ENCODE results near the gene MLF2. TPM values are rescaled to one million over a fixed set of nuclear protein-coding genes. Genes with fewer than 3 reads are reported as not detected.
A peak's percentile ranks its signal among the peaks of the same experiment; 100 is the strongest.

Gene MLF2
- total and polyA plus RNA-seq, 2 of the 13 experiments (the other 11 are each of a cell fraction or from before 2014, with no cell fraction given): 88.1 to 167 TPM

DNA sequence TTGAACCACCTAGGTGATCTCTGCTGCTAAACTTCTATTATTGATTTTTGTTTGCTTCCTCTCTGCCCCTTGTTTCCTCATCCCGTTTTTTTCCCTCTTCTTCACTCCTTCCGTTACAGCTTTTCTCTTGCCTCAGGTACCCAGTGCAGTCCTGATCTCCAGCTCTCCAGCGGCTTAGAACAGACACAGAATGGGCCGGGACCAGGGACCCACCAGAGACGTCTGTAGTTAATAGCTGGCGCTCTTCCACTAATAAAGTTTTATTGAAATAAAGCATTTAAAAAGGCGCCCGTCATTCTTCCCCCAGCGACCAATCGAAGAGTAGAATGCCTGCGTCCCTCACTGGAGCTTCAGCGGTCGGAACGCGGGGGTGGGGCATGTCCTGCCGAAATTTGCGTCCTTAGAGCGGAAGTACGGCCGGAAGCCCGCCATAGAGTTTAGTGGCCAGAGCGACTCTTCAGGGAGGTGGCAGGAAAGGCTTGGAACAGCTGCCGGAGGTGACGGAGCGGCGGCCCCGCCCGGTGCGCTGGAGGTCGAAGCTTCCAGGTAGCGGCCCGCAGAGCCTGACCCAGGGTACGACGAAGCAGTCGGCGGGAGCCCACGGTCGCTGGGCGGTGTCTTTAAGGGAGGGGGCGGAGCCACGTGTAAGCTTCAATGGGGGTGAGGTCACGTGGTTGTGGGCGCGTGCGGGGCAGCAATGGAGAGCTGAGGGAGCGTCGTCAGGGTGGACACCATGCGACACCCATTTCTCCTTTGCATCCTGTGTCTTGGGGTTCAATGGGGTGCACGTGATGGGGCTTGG, 29.1 kb downstream of the MLF2 start, which contains the start of gene COPS7A (continued):
- TF ChIP-seq, protein P1, sequence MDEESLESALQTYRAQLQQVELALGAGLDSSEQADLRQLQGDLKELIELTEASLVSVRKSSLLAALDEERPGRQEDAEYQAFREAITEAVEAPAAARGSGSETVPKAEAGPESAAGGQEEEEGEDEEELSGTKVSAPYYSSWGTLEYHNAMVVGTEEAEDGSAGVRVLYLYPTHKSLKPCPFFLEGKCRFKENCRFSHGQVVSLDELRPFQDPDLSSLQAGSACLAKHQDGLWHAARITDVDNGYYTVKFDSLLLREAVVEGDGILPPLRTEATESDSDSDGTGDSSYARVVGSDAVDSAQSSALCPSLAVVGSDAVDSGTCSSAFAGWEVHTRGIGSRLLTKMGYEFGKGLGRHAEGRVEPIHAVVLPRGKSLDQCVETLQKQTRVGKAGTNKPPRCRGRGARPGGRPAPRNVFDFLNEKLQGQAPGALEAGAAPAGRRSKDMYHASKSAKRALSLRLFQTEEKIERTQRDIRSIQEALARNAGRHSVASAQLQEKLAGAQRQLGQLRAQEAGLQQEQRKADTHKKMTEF (CRISPR knock-in tag; IDR thresholded peaks at IDR 0.05): peak; percentile 95
- TF ChIP-seq, protein P2, sequence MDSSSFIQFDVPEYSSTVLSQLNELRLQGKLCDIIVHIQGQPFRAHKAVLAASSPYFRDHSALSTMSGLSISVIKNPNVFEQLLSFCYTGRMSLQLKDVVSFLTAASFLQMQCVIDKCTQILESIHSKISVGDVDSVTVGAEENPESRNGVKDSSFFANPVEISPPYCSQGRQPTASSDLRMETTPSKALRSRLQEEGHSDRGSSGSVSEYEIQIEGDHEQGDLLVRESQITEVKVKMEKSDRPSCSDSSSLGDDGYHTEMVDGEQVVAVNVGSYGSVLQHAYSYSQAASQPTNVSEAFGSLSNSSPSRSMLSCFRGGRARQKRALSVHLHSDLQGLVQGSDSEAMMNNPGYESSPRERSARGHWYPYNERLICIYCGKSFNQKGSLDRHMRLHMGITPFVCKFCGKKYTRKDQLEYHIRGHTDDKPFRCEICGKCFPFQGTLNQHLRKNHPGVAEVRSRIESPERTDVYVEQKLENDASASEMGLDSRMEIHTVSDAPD (CRISPR knock-in tag; IDR thresholded peaks at IDR 0.05): 0 out of 2 replicates have a peak, but pooled peaks have one; percentile 45
- TF ChIP-seq POLR2AphosphoS2 (IDR thresholded peaks at IDR 0.05; ENCODE audit: low read depth, low read length): no peak
- no peak; the same call in 1 of the 2 replicates for TF ChIP-seq NFE2 (CRISPR knock-in tag; IDR thresholded peaks at IDR 0.05)
- TF ChIP-seq ZNF879 (CRISPR knock-in tag; IDR thresholded peaks at IDR 0.05): no peak; the same call in none of the 2 replicates
- TF ChIP-seq BRD4 (CRISPR knock-in tag; IDR thresholded peaks at IDR 0.05): no peak
- peak; percentile 92; the same call in 1 of the 2 replicates for TF ChIP-seq CHCHD3 (CRISPR knock-in tag; IDR thresholded peaks at IDR 0.05)
- TF ChIP-seq GATAD2A (CRISPR knock-in tag; IDR thresholded peaks at IDR 0.05): peak; percentile 64; the same call in 1 of the 2 replicates
- no peak; the same call in 1 of the 2 replicates for TF ChIP-seq SMAD3 (CRISPR knock-in tag; IDR thresholded peaks at IDR 0.05)
- no peak for TF ChIP-seq NCOA5 (CRISPR knock-in tag; IDR thresholded peaks at IDR 0.05)
- peak; percentile 86; the same call in 1 of the 2 replicates for TF ChIP-seq ZNF501 (CRISPR knock-in tag; IDR thresholded peaks at IDR 0.05)
- TF ChIP-seq RAD21 (CRISPR knock-in tag; IDR thresholded peaks at IDR 0.05): peak; percentile 36; the same call in 1 of the 2 replicates
- peak; percentile 87; the same call in 1 of the 2 replicates for TF ChIP-seq ZNF772 (CRISPR knock-in tag; IDR thresholded peaks at IDR 0.05)
- TF ChIP-seq, protein P3, sequence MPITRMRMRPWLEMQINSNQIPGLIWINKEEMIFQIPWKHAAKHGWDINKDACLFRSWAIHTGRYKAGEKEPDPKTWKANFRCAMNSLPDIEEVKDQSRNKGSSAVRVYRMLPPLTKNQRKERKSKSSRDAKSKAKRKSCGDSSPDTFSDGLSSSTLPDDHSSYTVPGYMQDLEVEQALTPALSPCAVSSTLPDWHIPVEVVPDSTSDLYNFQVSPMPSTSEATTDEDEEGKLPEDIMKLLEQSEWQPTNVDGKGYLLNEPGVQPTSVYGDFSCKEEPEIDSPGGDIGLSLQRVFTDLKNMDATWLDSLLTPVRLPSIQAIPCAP (CRISPR knock-in tag; IDR thresholded peaks at IDR 0.05; ENCODE audit: low read depth): no peak; the same call in 1 of the 2 replicates
- no peak for TF ChIP-seq TRIM24 (CRISPR knock-in tag; IDR thresholded peaks at IDR 0.05)
- TF ChIP-seq HDAC2 (CRISPR knock-in tag; IDR thresholded peaks at IDR 0.05): peak; percentile 71; the same call in 1 of the 2 replicates
- TF ChIP-seq ZBTB20 (CRISPR knock-in tag; IDR thresholded peaks at IDR 0.05; ENCODE audit: borderline replicate concordance, low read depth): peak; percentile 78; the same call in 1 of the 2 replicates
- TF ChIP-seq ZNF335 (CRISPR knock-in tag; IDR thresholded peaks at IDR 0.05): peak; percentile 81
- TF ChIP-seq SYNCRIP (IDR thresholded peaks at IDR 0.05; ENCODE audit: insufficient read depth, low read depth, low read length): no peak
- TF ChIP-seq ZNF296 (CRISPR knock-in tag; conservative IDR thresholded peaks at IDR 0.05): 0 out of 2 replicates have a peak, but pooled peaks have one; percentile 29
- peak; percentile 35; the same call in 1 of the 2 replicates for TF ChIP-seq ZNF331 (CRISPR knock-in tag; IDR thresholded peaks at IDR 0.05)
- TF ChIP-seq, protein P4, sequence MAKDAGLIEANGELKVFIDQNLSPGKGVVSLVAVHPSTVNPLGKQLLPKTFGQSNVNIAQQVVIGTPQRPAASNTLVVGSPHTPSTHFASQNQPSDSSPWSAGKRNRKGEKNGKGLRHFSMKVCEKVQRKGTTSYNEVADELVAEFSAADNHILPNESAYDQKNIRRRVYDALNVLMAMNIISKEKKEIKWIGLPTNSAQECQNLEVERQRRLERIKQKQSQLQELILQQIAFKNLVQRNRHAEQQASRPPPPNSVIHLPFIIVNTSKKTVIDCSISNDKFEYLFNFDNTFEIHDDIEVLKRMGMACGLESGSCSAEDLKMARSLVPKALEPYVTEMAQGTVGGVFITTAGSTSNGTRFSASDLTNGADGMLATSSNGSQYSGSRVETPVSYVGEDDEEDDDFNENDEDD (CRISPR knock-in tag; IDR thresholded peaks at IDR 0.05; ENCODE audit: borderline replicate concordance): peak; percentile 96
- TF ChIP-seq, protein P5, sequence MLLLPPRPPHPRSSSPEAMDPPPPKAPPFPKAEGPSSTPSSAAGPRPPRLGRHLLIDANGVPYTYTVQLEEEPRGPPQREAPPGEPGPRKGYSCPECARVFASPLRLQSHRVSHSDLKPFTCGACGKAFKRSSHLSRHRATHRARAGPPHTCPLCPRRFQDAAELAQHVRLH (CRISPR knock-in tag; IDR thresholded peaks at IDR 0.05; ENCODE audit: borderline replicate concordance, low read depth): peak; percentile 76
- no peak for TF ChIP-seq SRSF4 (IDR thresholded peaks at IDR 0.05; ENCODE audit: low read depth, low read length, poor library complexity, severe bottlenecking)
- TF ChIP-seq ZFP37 (CRISPR knock-in tag; IDR thresholded peaks at IDR 0.05; ENCODE audit: borderline replicate concordance): peak; percentile 43; the same call in 1 of the 2 replicates
- peak; percentile 83; the same call in 1 of the 2 replicates for TF ChIP-seq ZNF556 (CRISPR knock-in tag; IDR thresholded peaks at IDR 0.05; ENCODE audit: borderline replicate concordance)
